Keratinocyte (primary cell): ENCODE results near the gene GNB1L. TPM values are rescaled to one million over a fixed set of nuclear protein-coding genes. Genes with fewer than 3 reads are reported as not detected.

Experiments
- DNase-seq: peaks from one replicate; pipeline ENCODE4 v3.0.0-alpha.2; 2011; ENCODE audit warnings: low read depth, missing footprints, low spot score
- FAIRE-seq: peaks from 2 replicates; lab custom pipeline; 2011; peaks lifted over from hg19 to GRCh38; lab: Jason Lieb, UNC
- H2AFZ ChIP-seq: 2 replicates; pipeline ENCODE4 v1.6.0; 2012; ENCODE audit warnings: low read length, control low read depth, inconsistent platforms; ENCODE audit not compliant: control insufficient read depth
- H3K27ac ChIP-seq: 2 replicates; pipeline ENCODE4 v1.5.1; 2011; ENCODE audit warnings: low read length; ENCODE audit not compliant: control insufficient read depth, insufficient read depth
- H3K27me3 ChIP-seq: 3 replicates; pipeline ENCODE4 v1.6.0; 2011; ENCODE audit warnings: low read length; ENCODE audit not compliant: control insufficient read depth, insufficient read depth; ENCODE audit errors: extremely low read depth
- H3K36me3 ChIP-seq, 2 experiments: 2 replicates in 1 of 2; 3 replicates in 1 of 2; pipeline ENCODE4 v1.5.1; 2011; ENCODE audit warnings: low read length in 2 of 2, mild to moderate bottlenecking in 1 of 2; ENCODE audit not compliant: control insufficient read depth in 2 of 2, insufficient read depth in 2 of 2; ENCODE audit errors: extremely low read depth in 1 of 2
- H3K4me1 ChIP-seq: 3 replicates; pipeline ENCODE4 v1.5.1; 2011; ENCODE audit warnings: low read length; ENCODE audit not compliant: control insufficient read depth, insufficient read depth; ENCODE audit errors: extremely low read depth
- H3K4me2 ChIP-seq: 3 replicates; pipeline ENCODE4 v1.6.0; 2011; ENCODE audit warnings: low read depth, low read length; ENCODE audit not compliant: control insufficient read depth, insufficient read depth; ENCODE audit errors: extremely low read depth
- H3K4me3 ChIP-seq, 3 experiments: fragments of 200-600 bp in 1 of 3; sonication (generic) in 1 of 3; 2 replicates in 2 of 3; 3 replicates in 1 of 3; pipeline ENCODE4 v1.5.1; 2011 to 2016; ENCODE audit warnings: low read length in 3 of 3, mild to moderate bottlenecking in 3 of 3, control low read depth in 2 of 3, inconsistent platforms in 1 of 3, low read depth in 1 of 3, mixed read lengths in 1 of 3, mixed run types in 1 of 3, moderate library complexity in 1 of 3; ENCODE audit not compliant: control insufficient read depth in 2 of 3, insufficient read depth in 2 of 3; ENCODE audit errors: extremely low read depth in 1 of 3
- H3K79me2 ChIP-seq: 2 replicates; pipeline ENCODE4 v1.6.0; 2012; ENCODE audit warnings: low read length; ENCODE audit not compliant: control insufficient read depth, insufficient read depth
- H3K9ac ChIP-seq: 3 replicates; pipeline ENCODE4 v1.6.0; 2011; ENCODE audit warnings: low read length; ENCODE audit not compliant: control insufficient read depth, insufficient read depth; ENCODE audit errors: extremely low read depth
- H3K9me1 ChIP-seq: 3 replicates; pipeline ENCODE4 v1.6.0; 2011; ENCODE audit warnings: low read length; ENCODE audit not compliant: control insufficient read depth, insufficient read depth; ENCODE audit errors: extremely low read depth
- H3K9me3 ChIP-seq: 2 replicates; pipeline ENCODE4 v1.5.1; 2012; ENCODE audit warnings: low read depth, low read length; ENCODE audit not compliant: control insufficient read depth
- H4K20me1 ChIP-seq: 3 replicates; pipeline ENCODE4 v1.6.0; 2011; ENCODE audit warnings: low read length; ENCODE audit not compliant: control insufficient read depth, insufficient read depth; ENCODE audit errors: extremely low read depth
- EZH2 ChIP-seq: IDR thresholded peaks from one replicate; pipeline ENCODE4 v1.6.1; 2012; ENCODE audit warnings: inconsistent platforms, mild to moderate bottlenecking, low read length, moderate library complexity
- dilution Hi-C: fragments of 300-500 bp; cut with MboI; formaldehyde crosslinking; loops from one replicate; pipeline ENCODE4 v1.7.0; 2020; ENCODE audit warnings: low sequenced_read_pairs; ENCODE audit not compliant: extremely low pct_ligation_motif_present
- polyA plus RNA-seq, 5 experiments: library from polyadenylated mRNA; depleted of rRNA in 3 of 5; stranded (reverse) in 3 of 5; stranded (forward) in 1 of 5; unstranded in 1 of 5; fragments of >200 nt; gene quantifications; 1 replicate in 1 of 5; 2 replicates in 3 of 5; 3 replicates in 1 of 5; pipeline versions ENCODE4 v1.2.1 to v1.2.3, GENCODE V29; 2011 to 2012; ENCODE audit warnings: missing spikeins in 2 of 5, low read depth in 1 of 5, low replicate concordance in 1 of 5
- TF ChIP-seq, protein P1 (sequence below), 3 experiments: IDR thresholded peaks in 1 of 3; conservative IDR thresholded peaks in 1 of 3; optimal IDR thresholded peaks in 1 of 3; 2 replicates in 2 of 3; 3 replicates in 1 of 3; pipeline versions ENCODE3 to v1.5.1; 2011; ENCODE audit warnings: low read length in 3 of 3, mild to moderate bottlenecking in 3 of 3, moderate library complexity in 2 of 3, control low read depth in 1 of 3, inconsistent platforms in 1 of 3; ENCODE audit not compliant: insufficient read depth in 2 of 3; ENCODE audit errors: extremely low read depth in 1 of 3

The GNB1L gene
- polyA plus RNA-seq, 1 donor (not counting 4 experiments of a cell fraction or from before 2014, with no cell fraction given), result 2.0 TPM

DNA sequence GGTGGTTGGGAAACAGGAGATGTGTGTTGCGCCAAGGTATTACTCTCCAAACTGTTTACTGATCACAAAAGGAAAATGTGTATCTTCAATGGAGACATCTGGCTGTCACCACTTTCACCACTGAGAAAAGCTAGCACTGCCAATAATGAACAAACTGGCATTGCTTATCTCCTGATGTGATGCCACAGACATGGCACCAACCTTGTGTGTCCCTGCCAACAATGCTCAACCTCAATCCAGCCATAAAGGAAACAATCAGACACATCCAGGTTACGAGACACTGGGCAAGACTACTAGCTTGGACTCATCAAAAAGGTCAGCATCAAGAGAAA, 28.1 kb downstream of the GNB1L start:
- Histone ChIP-seq H3K4me2 (no peak overlapping the region), H4K20me1 (no peaks in the 10 kb centered on the region), H3K9ac (no peak overlapping the region), H2AFZ (no peak overlapping the region), H3K4me3 (no peak overlapping the region), H3K9me3 (no peaks in the 10 kb centered on the region), H3K27ac (no peak overlapping the region), H3K27me3 (no peaks in the 10 kb centered on the region), H3K79me2 (no peaks in the 10 kb centered on the region), H3K9me1 (peaks cover 4% of the 10 kb centered on the region), H3K4me1 (peaks cover 17% of the 10 kb centered on the region), H3K36me3 (no peaks in the 10 kb centered on the region)
- TF ChIP-seq, protein P1, sequence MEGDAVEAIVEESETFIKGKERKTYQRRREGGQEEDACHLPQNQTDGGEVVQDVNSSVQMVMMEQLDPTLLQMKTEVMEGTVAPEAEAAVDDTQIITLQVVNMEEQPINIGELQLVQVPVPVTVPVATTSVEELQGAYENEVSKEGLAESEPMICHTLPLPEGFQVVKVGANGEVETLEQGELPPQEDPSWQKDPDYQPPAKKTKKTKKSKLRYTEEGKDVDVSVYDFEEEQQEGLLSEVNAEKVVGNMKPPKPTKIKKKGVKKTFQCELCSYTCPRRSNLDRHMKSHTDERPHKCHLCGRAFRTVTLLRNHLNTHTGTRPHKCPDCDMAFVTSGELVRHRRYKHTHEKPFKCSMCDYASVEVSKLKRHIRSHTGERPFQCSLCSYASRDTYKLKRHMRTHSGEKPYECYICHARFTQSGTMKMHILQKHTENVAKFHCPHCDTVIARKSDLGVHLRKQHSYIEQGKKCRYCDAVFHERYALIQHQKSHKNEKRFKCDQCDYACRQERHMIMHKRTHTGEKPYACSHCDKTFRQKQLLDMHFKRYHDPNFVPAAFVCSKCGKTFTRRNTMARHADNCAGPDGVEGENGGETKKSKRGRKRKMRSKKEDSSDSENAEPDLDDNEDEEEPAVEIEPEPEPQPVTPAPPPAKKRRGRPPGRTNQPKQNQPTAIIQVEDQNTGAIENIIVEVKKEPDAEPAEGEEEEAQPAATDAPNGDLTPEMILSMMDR (optimal IDR thresholded peaks at IDR 0.05 in 1 of 3, IDR thresholded peaks at IDR 0.05 in 1 of 3, conservative IDR thresholded peaks at IDR 0.05 in 1 of 3; ENCODE audit: extremely low read depth in 1 of 3, insufficient read depth in 2 of 3, low read length in 3 of 3), result no peak
- TF ChIP-seq EZH2, result no peak
- DNase-seq, result no peak
- FAIRE-seq, result no peak
- dilution Hi-C loops, result no loop called here

DNA sequence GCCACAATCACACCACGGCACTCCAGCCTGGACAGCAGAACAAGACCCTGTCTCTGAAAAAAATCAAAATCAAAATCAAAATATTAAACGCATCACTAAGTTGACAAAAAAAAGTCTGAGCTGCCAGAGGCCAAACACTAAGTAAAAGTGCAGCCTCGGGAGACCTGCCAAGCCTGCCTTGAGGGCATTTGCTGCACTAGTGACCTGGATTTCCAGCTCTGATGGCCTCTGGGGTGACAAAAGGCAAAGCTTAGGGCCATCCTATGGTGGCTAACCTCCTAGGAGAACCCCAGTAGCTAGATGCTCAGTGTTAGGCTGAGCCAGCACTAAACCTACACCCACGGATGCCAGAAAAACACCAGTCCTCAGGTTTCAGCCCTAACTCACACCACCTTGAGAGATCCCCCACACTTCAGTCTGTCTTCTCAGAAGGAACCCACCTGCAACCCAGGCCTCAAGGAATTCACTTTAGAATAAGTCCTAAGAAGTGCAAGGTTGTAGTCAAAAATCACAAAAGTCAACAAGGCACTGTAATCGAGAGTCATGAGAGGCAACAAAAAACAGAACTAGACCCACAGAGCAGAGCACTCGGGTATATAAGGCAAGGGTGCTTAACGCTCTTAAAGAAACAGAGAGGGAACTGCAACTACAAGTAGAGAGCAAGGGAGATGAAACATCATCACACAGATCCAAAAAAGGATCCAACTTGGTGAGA, 28.6 kb downstream of the GNB1L start:
- Histone ChIP-seq H3K36me3 (no peaks in the 10 kb centered on the region), H3K27me3 (no peaks in the 10 kb centered on the region), H3K9me1 (peaks cover 4% of the 10 kb centered on the region), H3K4me1 (peaks cover 17% of the 10 kb centered on the region), H3K79me2 (no peaks in the 10 kb centered on the region), H2AFZ (no peak overlapping the region), H3K4me2 (no peak overlapping the region), H3K27ac (no peak overlapping the region), H3K9me3 (no peaks in the 10 kb centered on the region), H3K9ac (no peak overlapping the region), H4K20me1 (no peaks in the 10 kb centered on the region), H3K4me3 (no peak overlapping the region)
- no peak for TF ChIP-seq EZH2
- TF ChIP-seq, protein P1 (optimal IDR thresholded peaks at IDR 0.05 in 1 of 3, IDR thresholded peaks at IDR 0.05 in 1 of 3, conservative IDR thresholded peaks at IDR 0.05 in 1 of 3; ENCODE audit: extremely low read depth in 1 of 3, insufficient read depth in 2 of 3, low read length in 3 of 3), result no peak
- FAIRE-seq (no peak), DNase-seq (no peak)
- dilution Hi-C loops, result no loop called here
